OCI-LY7 (cell line): ENCODE measurements around the gene CTNNBIP1. TPM values are rescaled to one million over a fixed set of nuclear protein-coding genes. Genes with fewer than 3 reads are reported as not detected.

Source experiments
- BruUV-seq: library from RNA; stranded (reverse); fragments of 400-500 nt; replicated peaks from 2 replicates; lab custom pipeline; 2021; lab: Mats Ljungman, UMichigan
- CTCF ChIA-PET: fragments of 300-600 bp; sonication (Branson Sonifier 250); formaldehyde crosslinking; loops from one replicate; lab custom pipeline; 2022; ENCODE audit warnings: antibody characterized with exemption; ENCODE audit not compliant: unreplicated experiment; lab: Charles Lee
- POLR2A ChIA-PET: fragments of 300-600 bp; sonication (Branson Sonifier 250); formaldehyde crosslinking; loops from one replicate; lab custom pipeline; 2022; ENCODE audit warnings: antibody characterized with exemption; lab: Charles Lee
- DNase-seq: peaks from one replicate; pipeline ENCODE4 v3.0.0-alpha.2; 2015; ENCODE audit warnings: low spot score
- H2AFZ ChIP-seq: fragments of 200-600 bp; sonication (generic), shearing (Covaris generic); 2 replicates; pipeline ENCODE4 v1.6.1; 2014; ENCODE audit warnings: mild to moderate bottlenecking, antibody characterized with exemption, low read length, moderate library complexity
- H3K27ac ChIP-seq: fragments of 200-600 bp; sonication (generic); 2 replicates; pipeline ENCODE4 v1.5.1; 2014; ENCODE audit warnings: mixed run types, low read depth, mild to moderate bottlenecking, moderate library complexity, low read length, inconsistent platforms; ENCODE audit not compliant: poor library complexity, severe bottlenecking
- H3K36me3 ChIP-seq: fragments of 200-600 bp; sonication (generic); 2 replicates; pipeline ENCODE4 v1.6.1; 2014; ENCODE audit warnings: mild to moderate bottlenecking, antibody characterized with exemption, low read length, moderate library complexity, mixed read lengths; ENCODE audit not compliant: insufficient read depth
- H3K4me1 ChIP-seq: fragments of 200-600 bp; sonication (generic); 2 replicates; pipeline ENCODE4 v1.5.1; 2014; ENCODE audit warnings: mild to moderate bottlenecking, low read length; ENCODE audit not compliant: insufficient read depth, poor library complexity, severe bottlenecking
- H3K4me2 ChIP-seq: fragments of 200-600 bp; sonication (generic); 2 replicates; pipeline ENCODE4 v1.6.1; 2014; ENCODE audit warnings: mild to moderate bottlenecking, low read length
- H3K4me3 ChIP-seq: fragments of 200-600 bp; sonication (generic); 2 replicates; pipeline ENCODE4 v1.5.1; 2014; ENCODE audit warnings: mild to moderate bottlenecking, low read depth, low read length; ENCODE audit not compliant: poor library complexity, severe bottlenecking
- H3K79me2 ChIP-seq: fragments of 200-600 bp; sonication (generic); 2 replicates; pipeline ENCODE4 v1.6.1; 2016; ENCODE audit warnings: low read depth, mild to moderate bottlenecking, low read length, moderate library complexity, mixed read lengths; ENCODE audit not compliant: insufficient read depth
- H3K9me2 ChIP-seq: fragments of 200-600 bp; sonication (generic); 2 replicates; pipeline ENCODE4 v1.6.1; 2016; ENCODE audit warnings: mild to moderate bottlenecking, low read length, mixed read lengths; ENCODE audit not compliant: insufficient read depth
- H3K9me3 ChIP-seq: fragments of 200-600 bp; sonication (generic); 2 replicates; pipeline ENCODE4 v1.6.1; 2014; ENCODE audit warnings: mild to moderate bottlenecking, mixed run types, low read length, mixed read lengths
- H4K20me1 ChIP-seq: fragments of 200-600 bp; sonication (generic); 2 replicates; pipeline ENCODE4 v1.6.1; 2014; ENCODE audit warnings: mild to moderate bottlenecking, antibody characterized with exemption, low read length, moderate library complexity, mixed read lengths; ENCODE audit not compliant: insufficient read depth
- EZH2phosphoT487 ChIP-seq: fragments of 200-600 bp; sonication (generic); IDR thresholded peaks from 2 replicates; pipeline ENCODE4 v1.6.1; 2018; ENCODE audit warnings: low read depth, borderline replicate concordance, mild to moderate bottlenecking, mixed run types, antibody characterized with exemption, low read length, moderate library complexity, mixed read lengths
- intact Hi-C: fragments of 100-400 bp; cut with micrococcal nuclease; formaldehyde crosslinking; loops from one replicate; pipeline ENCODE4 v1.10.0; 2022; ENCODE audit not compliant: unreplicated experiment
- total RNA-seq, 2 experiments: library from RNA; depleted of rRNA in 1 of 2; stranded (reverse); fragments of >200 nt in 1 of 2; shearing (Covaris generic) in 1 of 2; gene quantifications; 2 replicates each; pipeline ENCODE4 v1.2.3, GENCODE V29; 2014 to 2022
- TF ChIP-seq, protein P1 (sequence below): fragments of 200-600 bp; sonication (generic); conservative IDR thresholded peaks from 2 replicates; pipeline ENCODE4 v1.5.1; 2014; ENCODE audit warnings: mild to moderate bottlenecking, antibody characterized with exemption, low read length, moderate library complexity, mixed read lengths

The CTNNBIP1 gene
- total RNA-seq, 2 experiments from 2014 or later: 14.7 to 17.4 TPM

DNA sequence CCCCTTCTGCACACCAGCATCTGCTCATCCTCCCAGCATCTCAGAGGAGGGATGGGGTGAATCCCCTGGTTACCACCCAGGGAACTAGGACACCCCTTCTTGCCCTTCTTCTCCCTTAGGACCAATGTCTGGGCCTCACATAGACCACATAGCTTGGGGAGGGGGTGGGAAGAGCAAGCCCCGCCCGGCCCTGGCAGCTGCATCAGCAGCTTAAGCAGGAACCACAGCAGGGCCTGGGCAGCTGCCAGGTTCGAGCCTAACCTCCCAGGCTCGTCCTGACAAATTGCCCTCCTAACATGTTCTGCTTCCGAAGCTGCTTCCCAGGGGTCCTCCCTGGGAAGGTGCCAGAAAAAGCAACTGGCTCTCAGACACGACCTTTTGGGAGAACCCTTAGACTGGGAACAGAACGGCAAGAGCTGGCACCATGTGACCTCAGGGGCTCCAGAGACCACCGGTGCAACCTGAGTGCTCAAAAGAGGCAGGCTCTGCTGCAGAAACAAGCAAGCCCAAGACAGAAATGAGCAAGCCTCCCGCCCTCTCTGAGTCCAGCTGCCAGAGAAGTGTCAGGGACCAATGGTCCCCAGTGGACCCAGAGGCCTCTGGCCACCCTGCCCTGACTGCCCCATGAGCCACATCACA is 67.9 kb downstream of the CTNNBIP1 start:
- Histone ChIP-seq H3K9me2 (no peaks in the 10 kb centered on the region), H3K36me3 (no peaks in the 10 kb centered on the region), H3K4me1 (peaks cover 21% of the 10 kb centered on the region), H3K4me2 (no peak overlapping the region), H3K4me3 (no peak overlapping the region), H2AFZ (no peak overlapping the region), H3K79me2 (no peaks in the 10 kb centered on the region), H3K27ac (no peak overlapping the region), H4K20me1 (no peaks in the 10 kb centered on the region), H3K9me3 (no peaks in the 10 kb centered on the region)
- no TSS peak for BruUV-seq
- POLR2A ChIA-PET: interaction anchor here (0.6 kb wide), 1 partner anchor 24 kb away, joined by 3 read pairs; no protein-coding TSS in a partner anchor
- intact Hi-C loops: no loop called here
- DNase-seq: no peak
- CTCF ChIA-PET: no interaction called here
- no peak for TF ChIP-seq EZH2phosphoT487
- TF ChIP-seq, protein P1, sequence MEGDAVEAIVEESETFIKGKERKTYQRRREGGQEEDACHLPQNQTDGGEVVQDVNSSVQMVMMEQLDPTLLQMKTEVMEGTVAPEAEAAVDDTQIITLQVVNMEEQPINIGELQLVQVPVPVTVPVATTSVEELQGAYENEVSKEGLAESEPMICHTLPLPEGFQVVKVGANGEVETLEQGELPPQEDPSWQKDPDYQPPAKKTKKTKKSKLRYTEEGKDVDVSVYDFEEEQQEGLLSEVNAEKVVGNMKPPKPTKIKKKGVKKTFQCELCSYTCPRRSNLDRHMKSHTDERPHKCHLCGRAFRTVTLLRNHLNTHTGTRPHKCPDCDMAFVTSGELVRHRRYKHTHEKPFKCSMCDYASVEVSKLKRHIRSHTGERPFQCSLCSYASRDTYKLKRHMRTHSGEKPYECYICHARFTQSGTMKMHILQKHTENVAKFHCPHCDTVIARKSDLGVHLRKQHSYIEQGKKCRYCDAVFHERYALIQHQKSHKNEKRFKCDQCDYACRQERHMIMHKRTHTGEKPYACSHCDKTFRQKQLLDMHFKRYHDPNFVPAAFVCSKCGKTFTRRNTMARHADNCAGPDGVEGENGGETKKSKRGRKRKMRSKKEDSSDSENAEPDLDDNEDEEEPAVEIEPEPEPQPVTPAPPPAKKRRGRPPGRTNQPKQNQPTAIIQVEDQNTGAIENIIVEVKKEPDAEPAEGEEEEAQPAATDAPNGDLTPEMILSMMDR: no peak

DNA sequence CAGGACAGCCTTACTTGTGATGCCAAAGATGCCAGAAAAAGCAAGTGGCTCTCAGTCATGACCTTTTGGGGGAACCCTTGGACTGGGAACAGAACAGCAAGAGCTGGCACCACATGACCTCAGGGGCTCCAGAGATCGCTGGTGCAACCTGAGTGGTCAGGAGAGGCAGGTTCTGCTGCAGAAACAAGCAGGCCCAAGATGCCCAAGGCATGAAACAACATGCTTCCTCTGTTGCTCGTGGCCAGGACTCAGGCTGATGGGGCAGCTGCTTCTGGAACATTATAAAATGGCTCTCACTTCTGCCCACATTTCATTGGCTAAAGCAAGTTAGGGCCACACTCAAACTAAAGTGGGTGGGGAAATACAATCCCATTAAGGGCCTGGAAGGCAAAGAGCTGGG is 68.6 kb downstream of the CTNNBIP1 start:
- POLR2A ChIA-PET: no interaction called here
- no peak for DNase-seq
- Histone ChIP-seq H3K4me2 (no peak overlapping the region), H3K79me2 (no peaks in the 10 kb centered on the region), H3K9me2 (no peaks in the 10 kb centered on the region), H4K20me1 (no peaks in the 10 kb centered on the region), H2AFZ (no peak overlapping the region), H3K36me3 (no peaks in the 10 kb centered on the region), H3K9me3 (no peaks in the 10 kb centered on the region), H3K4me3 (no peak overlapping the region), H3K27ac (no peak overlapping the region), H3K4me1 (peaks cover 24% of the 10 kb centered on the region)
- no TSS peak for BruUV-seq
- CTCF ChIA-PET: no interaction called here
- intact Hi-C loops: no loop called here
- TF ChIP-seq EZH2phosphoT487: no peak
- TF ChIP-seq, protein P1: no peak

GRCh38 chr1:9840176-9840575 is 69.9 kb downstream of the CTNNBIP1 start:
- no peaks in the 10 kb centered on the region for H4K20me1 ChIP-seq
- H2AFZ ChIP-seq: no peak overlapping the region
- POLR2A ChIA-PET: interaction anchor here (1.2 kb wide), 1 partner anchor 9 kb away, joined by 3 read pairs; no protein-coding TSS in a partner anchor
- H3K27ac ChIP-seq: no peak overlapping the region
- H3K4me1 ChIP-seq: peaks cover 30% of the 10 kb centered on the region
- H3K79me2 ChIP-seq: no peaks in the 10 kb centered on the region
- no peaks in the 10 kb centered on the region for H3K9me3 ChIP-seq
- intact Hi-C loops: no loop called here
- no TSS peak for BruUV-seq
- DNase-seq: no peak
- TF ChIP-seq EZH2phosphoT487: no peak
- TF ChIP-seq, protein P1: no peak
- H3K4me3 ChIP-seq: no peak overlapping the region
- no peak overlapping the region for H3K4me2 ChIP-seq
- CTCF ChIA-PET: no interaction called here
- no peaks in the 10 kb centered on the region for H3K9me2 ChIP-seq
- H3K36me3 ChIP-seq: no peaks in the 10 kb centered on the region
